ENCODE results near the gene THBS4.

The THBS4 gene

DNA sequence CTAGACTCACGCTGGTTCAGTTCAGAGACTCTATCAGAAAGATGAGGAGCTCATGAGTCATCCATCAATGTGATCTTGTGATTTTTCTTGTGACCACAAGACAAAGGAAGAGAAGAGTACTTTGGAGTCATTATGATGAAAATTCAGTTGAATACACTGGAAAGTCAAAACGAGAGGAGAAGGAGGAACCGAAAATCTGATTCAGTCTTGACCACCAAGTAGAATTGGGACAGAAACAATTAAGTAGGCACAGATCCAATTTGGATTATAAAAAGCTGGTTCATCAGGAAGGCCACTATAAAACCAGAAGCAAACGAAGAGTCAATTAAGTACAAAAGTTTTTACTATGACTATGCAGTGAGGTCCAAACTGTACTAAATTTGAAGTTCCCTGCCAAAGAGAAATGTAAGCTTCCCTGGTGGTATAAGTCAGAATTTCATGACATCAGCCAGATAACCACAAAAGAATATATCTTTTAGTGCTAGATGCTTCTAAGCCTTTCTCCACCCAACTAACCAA, 90.9 kb downstream of the THBS4 start:
- H3K36me3 ChIP-seq (ENCODE audit: control insufficient read depth, low read length): no peaks in the 10 kb centered on the region
- no peak overlapping the region for H3K4me3 ChIP-seq (ENCODE audit: low read length)
- no peak overlapping the region for H3K4me2 ChIP-seq (ENCODE audit: low read length)
- no peaks in the 10 kb centered on the region for H3K9me2 ChIP-seq (replicated peaks; ENCODE audit: control insufficient read depth, low read length)
- no peaks in the 10 kb centered on the region; the same call in 1 of the 2 replicates for H3K9me3 ChIP-seq (ENCODE audit: control insufficient read depth, insufficient read depth, low read length)
- 0 out of 2 replicates have a peak, but pooled peaks cover 4% of the 10 kb centered on the region for H3K27me3 ChIP-seq (ENCODE audit: control insufficient read depth, low read length)
- peaks cover 10% of the 10 kb centered on the region for H3K4me1 ChIP-seq (ENCODE audit: control insufficient read depth, low read length)
- H3K79me2 ChIP-seq (ENCODE audit: control insufficient read depth, low read length): no peaks in the 10 kb centered on the region
- H3F3A ChIP-seq (ENCODE audit: control insufficient read depth, insufficient read depth): no peaks in the 10 kb centered on the region
- TF ChIP-seq, protein P1, sequence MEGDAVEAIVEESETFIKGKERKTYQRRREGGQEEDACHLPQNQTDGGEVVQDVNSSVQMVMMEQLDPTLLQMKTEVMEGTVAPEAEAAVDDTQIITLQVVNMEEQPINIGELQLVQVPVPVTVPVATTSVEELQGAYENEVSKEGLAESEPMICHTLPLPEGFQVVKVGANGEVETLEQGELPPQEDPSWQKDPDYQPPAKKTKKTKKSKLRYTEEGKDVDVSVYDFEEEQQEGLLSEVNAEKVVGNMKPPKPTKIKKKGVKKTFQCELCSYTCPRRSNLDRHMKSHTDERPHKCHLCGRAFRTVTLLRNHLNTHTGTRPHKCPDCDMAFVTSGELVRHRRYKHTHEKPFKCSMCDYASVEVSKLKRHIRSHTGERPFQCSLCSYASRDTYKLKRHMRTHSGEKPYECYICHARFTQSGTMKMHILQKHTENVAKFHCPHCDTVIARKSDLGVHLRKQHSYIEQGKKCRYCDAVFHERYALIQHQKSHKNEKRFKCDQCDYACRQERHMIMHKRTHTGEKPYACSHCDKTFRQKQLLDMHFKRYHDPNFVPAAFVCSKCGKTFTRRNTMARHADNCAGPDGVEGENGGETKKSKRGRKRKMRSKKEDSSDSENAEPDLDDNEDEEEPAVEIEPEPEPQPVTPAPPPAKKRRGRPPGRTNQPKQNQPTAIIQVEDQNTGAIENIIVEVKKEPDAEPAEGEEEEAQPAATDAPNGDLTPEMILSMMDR (IDR thresholded peaks at IDR 0.05; ENCODE audit: low read depth, low read length, poor library complexity, severe bottlenecking): no peak
- TF ChIP-seq EZH2phosphoT487 (IDR thresholded peaks at IDR 0.05; ENCODE audit: borderline replicate concordance, low read length): no peak
- H4K20me1 ChIP-seq (ENCODE audit: control insufficient read depth, insufficient read depth, low read depth, low read length): no peaks in the 10 kb centered on the region
- no peak overlapping the region for H3K27ac ChIP-seq (ENCODE audit: low read depth, low read length)

GRCh38 chr5:80127116-80127552, 92.0 kb downstream of the THBS4 start:
- Histone ChIP-seq H4K20me1 (ENCODE audit: control insufficient read depth, insufficient read depth, low read depth, low read length) (no peaks in the 10 kb centered on the region), H3K4me3 (ENCODE audit: low read length) (no peak overlapping the region), H3F3A (ENCODE audit: control insufficient read depth, insufficient read depth) (no peaks in the 10 kb centered on the region), H3K9me2 (replicated peaks; ENCODE audit: control insufficient read depth, low read length) (no peaks in the 10 kb centered on the region), H3K9me3 (ENCODE audit: control insufficient read depth, insufficient read depth, low read length) (no peaks in the 10 kb centered on the region; the same call in 1 of the 2 replicates), H3K4me2 (ENCODE audit: low read length) (no peak overlapping the region), H3K27ac (ENCODE audit: low read depth, low read length) (no peak overlapping the region), H3K4me1 (ENCODE audit: control insufficient read depth, low read length) (peaks cover 10% of the 10 kb centered on the region), H3K27me3 (ENCODE audit: control insufficient read depth, low read length) (0 out of 2 replicates have a peak, but pooled peaks cover 4% of the 10 kb centered on the region), H3K36me3 (ENCODE audit: control insufficient read depth, low read length) (no peaks in the 10 kb centered on the region), H3K79me2 (ENCODE audit: control insufficient read depth, low read length) (no peaks in the 10 kb centered on the region)
- TF ChIP-seq EZH2phosphoT487 (IDR thresholded peaks at IDR 0.05; ENCODE audit: borderline replicate concordance, low read length): no peak
- TF ChIP-seq, protein P1 (IDR thresholded peaks at IDR 0.05; ENCODE audit: low read depth, low read length, poor library complexity, severe bottlenecking): no peak

DNA sequence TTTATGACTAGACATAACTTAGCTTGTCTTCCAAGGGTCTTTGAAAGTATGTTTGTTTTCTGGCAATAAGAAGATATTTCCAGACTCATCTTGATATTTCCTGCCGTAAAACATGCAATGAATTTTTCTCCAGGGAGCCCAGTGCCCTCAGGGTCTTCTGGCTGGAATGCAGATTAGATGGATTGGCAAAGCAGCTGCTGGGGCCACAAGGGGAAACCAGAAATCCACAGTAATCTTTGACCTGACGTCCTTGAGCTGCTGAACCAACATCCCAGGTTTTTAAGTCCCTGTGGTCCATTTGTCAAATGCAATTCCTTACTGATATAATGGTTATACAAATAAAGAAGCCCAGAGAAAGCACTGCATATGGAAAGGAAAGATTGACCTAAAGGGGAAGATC, 93.0 kb downstream of the THBS4 start:
- peaks cover 10% of the 10 kb centered on the region for H3K4me1 ChIP-seq (ENCODE audit: control insufficient read depth, low read length)
- no peaks in the 10 kb centered on the region; the same call in 1 of the 2 replicates for H3K9me3 ChIP-seq (ENCODE audit: control insufficient read depth, insufficient read depth, low read length)
- no peaks in the 10 kb centered on the region for H4K20me1 ChIP-seq (ENCODE audit: control insufficient read depth, insufficient read depth, low read depth, low read length)
- H3K79me2 ChIP-seq (ENCODE audit: control insufficient read depth, low read length): no peaks in the 10 kb centered on the region
- TF ChIP-seq, protein P1 (IDR thresholded peaks at IDR 0.05; ENCODE audit: low read depth, low read length, poor library complexity, severe bottlenecking): no peak
- no peak for TF ChIP-seq EZH2phosphoT487 (IDR thresholded peaks at IDR 0.05; ENCODE audit: borderline replicate concordance, low read length)
- H3K36me3 ChIP-seq (ENCODE audit: control insufficient read depth, low read length): no peaks in the 10 kb centered on the region
- H3K4me3 ChIP-seq (ENCODE audit: low read length): no peak overlapping the region
- H3F3A ChIP-seq (ENCODE audit: control insufficient read depth, insufficient read depth): no peaks in the 10 kb centered on the region
- 0 out of 2 replicates have a peak, but pooled peaks cover 4% of the 10 kb centered on the region for H3K27me3 ChIP-seq (ENCODE audit: control insufficient read depth, low read length)
- no peak overlapping the region for H3K27ac ChIP-seq (ENCODE audit: low read depth, low read length)
- H3K4me2 ChIP-seq (ENCODE audit: low read length): no peak overlapping the region
- H3K9me2 ChIP-seq (replicated peaks; ENCODE audit: control insufficient read depth, low read length): no peaks in the 10 kb centered on the region
